ENCODE results near the gene PIGZ.

PIGZ gene

GRCh38 chr3:196994056-196994455 lies 25.4 kb upstream of the PIGZ start:
- TF ChIP-seq CTCF (IDR thresholded peaks at IDR 0.05; ENCODE audit: insufficient read depth, low read depth, low read length, missing control alignments): no peak
- no peak for DNase-seq (ENCODE audit: low read depth)
- no peak overlapping the region for H3K4me3 ChIP-seq (ENCODE audit: low read depth, low read length)

GRCh38 chr3:196992461-196993065 lies 23.9 kb upstream of the PIGZ start:
- TF ChIP-seq CTCF (IDR thresholded peaks at IDR 0.05; ENCODE audit: insufficient read depth, low read depth, low read length, missing control alignments): no peak
- no peak overlapping the region for H3K4me3 ChIP-seq (ENCODE audit: low read depth, low read length)
- no peak for DNase-seq (ENCODE audit: low read depth)

DNA sequence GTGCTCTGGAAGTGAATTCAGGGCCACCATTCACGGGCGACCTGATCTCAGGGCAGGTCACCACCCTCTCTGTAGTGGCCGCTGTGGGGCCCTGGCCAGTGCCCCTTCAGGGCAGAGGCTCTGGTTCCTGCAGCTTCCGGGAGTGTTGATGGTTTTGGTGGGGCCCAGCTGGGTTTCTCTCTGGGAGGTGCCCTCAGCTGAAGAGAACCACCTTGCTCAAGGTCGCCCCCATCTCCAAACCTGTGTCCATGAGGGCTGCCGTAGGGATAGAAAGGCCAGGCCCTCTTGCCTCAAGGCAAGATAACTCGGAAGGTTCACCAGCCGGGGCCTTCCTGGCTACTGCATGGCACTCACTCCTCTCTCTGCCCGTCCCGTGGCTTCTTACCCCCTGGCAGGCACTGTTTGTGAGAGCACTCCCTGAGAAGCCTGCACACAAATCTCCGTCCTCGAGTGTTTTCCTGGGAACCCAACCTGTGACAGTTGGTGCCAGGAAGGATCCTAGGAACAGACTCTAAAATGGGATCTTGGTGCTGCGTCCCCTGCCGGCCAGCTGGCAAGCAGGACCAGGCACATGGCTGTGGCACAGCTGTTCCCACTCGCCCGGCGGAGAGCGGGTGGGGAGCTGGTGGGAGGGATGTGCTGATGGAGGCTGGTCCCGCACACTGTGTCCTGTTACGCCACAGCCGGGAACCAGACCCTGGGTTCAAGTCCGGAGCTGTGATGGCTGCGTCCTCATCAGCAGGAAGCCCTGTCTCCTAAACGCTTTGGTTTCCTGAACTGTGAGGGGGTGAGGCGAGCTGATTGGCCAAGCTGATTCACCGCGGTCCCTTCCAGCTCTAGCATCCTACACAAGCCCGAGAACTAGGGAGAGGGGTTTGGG lies 23.2 kb upstream of the PIGZ start:
- no peak overlapping the region for H3K4me3 ChIP-seq (ENCODE audit: low read depth, low read length)
- DNase-seq (ENCODE audit: low read depth): no peak
- TF ChIP-seq CTCF (IDR thresholded peaks at IDR 0.05; ENCODE audit: insufficient read depth, low read depth, low read length, missing control alignments): no peak

- TF ChIP-seq CTCF (IDR thresholded peaks at IDR 0.05; ENCODE audit: insufficient read depth, low read depth, low read length, missing control alignments): no peak
- DNase-seq (ENCODE audit: low read depth): no peak
- no peak overlapping the region for H3K4me3 ChIP-seq (ENCODE audit: low read depth, low read length)
Observed at GRCh38 chr3:196990601-196991007, 22.0 kb upstream of the PIGZ start.

- no peak for DNase-seq (ENCODE audit: low read depth)
- no peak overlapping the region for H3K4me3 ChIP-seq (ENCODE audit: low read depth, low read length)
- TF ChIP-seq CTCF (IDR thresholded peaks at IDR 0.05; ENCODE audit: insufficient read depth, low read depth, low read length, missing control alignments): no peak
Observed at GRCh38 chr3:196989721-196990262, 21.2 kb upstream of the PIGZ start.

GRCh38 chr3:196988241-196989029 lies 19.8 kb upstream of the PIGZ start:
- no peak for TF ChIP-seq CTCF (IDR thresholded peaks at IDR 0.05; ENCODE audit: insufficient read depth, low read depth, low read length, missing control alignments)
- H3K4me3 ChIP-seq (ENCODE audit: low read depth, low read length): no peak overlapping the region
- no peak for DNase-seq (ENCODE audit: low read depth)
